Measurements from ENCODE around the gene CATSPERD. TPM values are rescaled to one million over a fixed set of nuclear protein-coding genes. Genes with fewer than 3 reads are reported as not detected.

Gene CATSPERD
- total RNA-seq, 1 experiment from 2014 or later, result not detected

GRCh38 chr19:5803752-5804515 is 83.5 kb downstream of the CATSPERD start:
- H3K18ac ChIP-seq (ENCODE audit: insufficient read length, low read depth, low read length), result peak overlapping the region; percentile 47

More at GRCh38 chr19:5803752-5804515, 83.5 kb downstream of the CATSPERD start:
- H2BK5ac ChIP-seq (ENCODE audit: insufficient read length, low read length), result no peak overlapping the region
- H3K14ac ChIP-seq (ENCODE audit: insufficient read depth, low read length), result no peak overlapping the region
- no peaks in the 10 kb centered on the region for H3K9me3 ChIP-seq (ENCODE audit: control insufficient read depth, low read depth, low read length)
- H4K91ac ChIP-seq (ENCODE audit: insufficient read length, low read depth, low read length), result no peak overlapping the region
- H3K79me1 ChIP-seq (ENCODE audit: insufficient read depth, low read depth, low read length, poor library complexity, severe bottlenecking), result no peaks in the 10 kb centered on the region
- no peak overlapping the region for H2BK12ac ChIP-seq (ENCODE audit: insufficient read length, low read depth, low read length)
- H2AK5ac ChIP-seq (ENCODE audit: insufficient read length, low read length), result no peak overlapping the region
- peak; percentile 99 for TF ChIP-seq CTCF (conservative IDR thresholded peaks at IDR 0.05)
- no peak overlapping the region for H3K56ac ChIP-seq (ENCODE audit: insufficient read length, low read depth, low read length)
- no peaks in the 10 kb centered on the region for H3K4me1 ChIP-seq (ENCODE audit: insufficient read depth, low read length)
- no peaks in the 10 kb centered on the region for H4K20me1 ChIP-seq (ENCODE audit: control insufficient read depth, insufficient read depth, insufficient read length)
- no peak overlapping the region for H3K4ac ChIP-seq (ENCODE audit: low read depth, low read length)
- no peak overlapping the region for H2AFZ ChIP-seq (ENCODE audit: low read length)
- Mint-ChIP-seq H3K4me3 (peak overlapping the region; percentile 62 to 81), H3K27ac (peak overlapping the region in 1 of 3 experiments; percentile 89; a peak in 2 of 7 replicates), H3K36me3 (ENCODE audit: insufficient read depth in 1 of 3, low read depth in 3 of 3) (peaks cover 0 to 4% (median 0%) of the 10 kb centered on the region in 3 experiments; a peak in 2 of 7 replicates), H3K27me3 (ENCODE audit: low read depth) (peaks cover 50% of the 10 kb centered on the region), H3K9me3 (peaks cover 0 to 4% of the 10 kb centered on the region in 2 experiments; a peak in 3 of 5 replicates), H3K4me1 (peaks cover 16 to 30% of the 10 kb centered on the region in 2 experiments)
- peaks cover 6% of the 10 kb centered on the region for H3K23me2 ChIP-seq (ENCODE audit: insufficient read length, low read depth, low read length, poor library complexity, severe bottlenecking)
- H3K4me2 ChIP-seq (ENCODE audit: insufficient read depth, insufficient read length, low read length), result peak overlapping the region; percentile 31
- no peak overlapping the region for H2BK15ac ChIP-seq (ENCODE audit: low read depth, low read length)
- H3K79me2 ChIP-seq (ENCODE audit: insufficient read depth, low read length), result no peaks in the 10 kb centered on the region
- H3K23ac ChIP-seq (ENCODE audit: insufficient read length, low read depth, low read length), result no peak overlapping the region
- no peak overlapping the region for H4K5ac ChIP-seq (ENCODE audit: insufficient read length, low read depth, low read length)
- H2BK120ac ChIP-seq (ENCODE audit: low read depth, low read length, poor library complexity, severe bottlenecking), result no peak overlapping the region
- H3T11ph ChIP-seq (ENCODE audit: low read length), result no peak overlapping the region
- H2BK20ac ChIP-seq (ENCODE audit: low read depth, low read length, poor library complexity, severe bottlenecking), result no peak overlapping the region
- WGBS (ENCODE audit: extremely low coverage, insufficient read length, low lambda C conversion rate), result no CpG with 5 or more reads among the region's 54 CpGs
- H4K8ac ChIP-seq (replicated peaks; ENCODE audit: insufficient read length, low read depth, low read length), result no peak overlapping the region
- DNase-seq, result peak; percentile 97
- no peaks in the 10 kb centered on the region; the same call in 1 of the 2 replicates for H3K27me3 ChIP-seq (ENCODE audit: insufficient read depth, low read length)
- H3K27ac ChIP-seq (ENCODE audit: insufficient read length, low read depth, low read length), result no peak overlapping the region
- no peak overlapping the region for H3K9ac ChIP-seq (ENCODE audit: extremely low read depth, insufficient read length, low read length)

Measured in H9 (cell line).